Measurements from ENCODE around the gene ANKRD12. TPM values are rescaled to one million over a fixed set of nuclear protein-coding genes. Genes with fewer than 3 reads are reported as not detected.

The ANKRD12 gene
- total and polyA plus RNA-seq, 7 experiments from 2014 or later, result 48.7 to 274 (median 154) TPM

- peak overlapping the region; percentile 26 for H3K4me3 ChIP-seq (ENCODE audit: low read length)
- Mint-ChIP-seq H3K27me3 (no peaks in the 10 kb centered on the region), H3K36me3 (peaks cover 0 to 16% (median 0%) of the 10 kb centered on the region in 5 donors), H3K27ac (peak overlapping the region; percentile 88 to 99 (median 92)), H3K4me3 (peak overlapping the region in 9 of 10 donors; percentile 48 to 80 (median 71)), H3K4me1 (peaks cover 31 to 67% (median 60%) of the 10 kb centered on the region in 7 donors), H3K9me3 (peaks cover 0 to 4% (median 0%) of the 10 kb centered on the region in 11 donors)
- no peak for ATAC-seq
- no peaks in the 10 kb centered on the region for H3K27me3 ChIP-seq (ENCODE audit: control insufficient read depth in 2 of 2, insufficient read depth in 2 of 2, low read length in 2 of 2)
- POLR2A ChIA-PET, result interaction anchor here (0.7 to 8.3 kb wide), 6 partner anchors 8 to 43 kb away, joined by 3 to 78 read pairs (median 29); partner anchors contain the start of gene ANKRD12
- DNase-seq, result no peak
- CTCF ChIA-PET, result interaction anchor here (0.6 to 1.5 kb wide), 3 partner anchors 13 to 39 kb away, joined by 4 to 8 read pairs (median 5); no protein-coding TSS in a partner anchor
- no peaks in the 10 kb centered on the region for H3K36me3 ChIP-seq (ENCODE audit: control insufficient read depth in 2 of 3, insufficient read depth in 3 of 3, low read length in 3 of 3)
- peak overlapping the region; percentile 64 for H3K27ac ChIP-seq (ENCODE audit: low read depth, low read length)
- intact Hi-C loops (cut with micrococcal nuclease), result no loop called here
- no peaks in the 10 kb centered on the region for H3K9me3 ChIP-seq (ENCODE audit: control insufficient read depth in 2 of 3, low read length in 3 of 3)
- H3K4me1 ChIP-seq (ENCODE audit: control insufficient read depth in 2 of 2, insufficient read depth in 2 of 2, low read length in 2 of 2), result peaks cover 20 to 43% of the 10 kb centered on the region in 2 donors
These were observed 40.6 kb upstream of the ANKRD12 start for GRCh38 chr18:9096007-9096371.

GRCh38 chr18:9096685-9097084 lies 39.9 kb upstream of the ANKRD12 start:
- ChIA-PET POLR2A (interaction anchor here (1.1 to 8.3 kb wide), 4 partner anchors 9 to 42 kb away, joined by 3 to 78 read pairs (median 56); partner anchors contain the start of gene ANKRD12), CTCF (interaction anchor here (1.0 to 1.5 kb wide), 3 partner anchors 14 to 39 kb away, joined by 3 to 5 read pairs (median 5); no protein-coding TSS in a partner anchor)
- peak overlapping the region in 5 of 9 donors; percentile 39 to 54 (median 43) for H3K27ac Mint-ChIP-seq
- H3K9me3 ChIP-seq (ENCODE audit: control insufficient read depth in 2 of 3, low read length in 3 of 3), result no peaks in the 10 kb centered on the region
- H3K27me3 ChIP-seq (ENCODE audit: control insufficient read depth in 2 of 2, insufficient read depth in 2 of 2, low read length in 2 of 2), result no peaks in the 10 kb centered on the region
- ATAC-seq, result no peak
- no peak for DNase-seq
- no peak overlapping the region for H3K4me3 ChIP-seq (ENCODE audit: low read length)
- H3K36me3 Mint-ChIP-seq, result peaks cover 0 to 14% (median 0%) of the 10 kb centered on the region in 5 donors
- intact Hi-C loops (cut with micrococcal nuclease), result no loop called here
- no peak overlapping the region for H3K4me3 Mint-ChIP-seq
- peaks cover 23 to 41% of the 10 kb centered on the region in 2 donors for H3K4me1 ChIP-seq (ENCODE audit: control insufficient read depth in 2 of 2, insufficient read depth in 2 of 2, low read length in 2 of 2)
- H3K27me3 Mint-ChIP-seq, result no peaks in the 10 kb centered on the region
- H3K4me1 Mint-ChIP-seq, result peaks cover 30 to 64% (median 58%) of the 10 kb centered on the region in 7 donors
- peaks cover 0 to 3% (median 0%) of the 10 kb centered on the region in 11 donors for H3K9me3 Mint-ChIP-seq
- no peak overlapping the region for H3K27ac ChIP-seq (ENCODE audit: low read depth, low read length)
- no peaks in the 10 kb centered on the region for H3K36me3 ChIP-seq (ENCODE audit: control insufficient read depth in 2 of 3, insufficient read depth in 3 of 3, low read length in 3 of 3)

- Mint-ChIP-seq H3K9me3 (peaks cover 0 to 3% (median 0%) of the 10 kb centered on the region in 11 donors), H3K4me3 (peak overlapping the region in 2 of 10 donors; percentile 18 to 39), H3K27me3 (no peaks in the 10 kb centered on the region), H3K27ac (peak overlapping the region; percentile 4 to 88 (median 47)), H3K36me3 (peaks cover 0 to 14% (median 0%) of the 10 kb centered on the region in 5 donors), H3K4me1 (peaks cover 29 to 64% (median 60%) of the 10 kb centered on the region in 7 donors)
- DNase-seq (no peak), ATAC-seq (no peak)
- Histone ChIP-seq H3K27ac (ENCODE audit: low read depth, low read length) (no peak overlapping the region), H3K9me3 (ENCODE audit: control insufficient read depth in 2 of 3, low read length in 3 of 3) (no peaks in the 10 kb centered on the region), H3K4me1 (ENCODE audit: control insufficient read depth in 2 of 2, insufficient read depth in 2 of 2, low read length in 2 of 2) (peaks cover 27 to 36% of the 10 kb centered on the region in 2 donors), H3K27me3 (ENCODE audit: control insufficient read depth in 2 of 2, insufficient read depth in 2 of 2, low read length in 2 of 2) (no peaks in the 10 kb centered on the region), H3K36me3 (ENCODE audit: control insufficient read depth in 2 of 3, insufficient read depth in 3 of 3, low read length in 3 of 3) (no peaks in the 10 kb centered on the region), H3K4me3 (ENCODE audit: low read length) (no peak overlapping the region)
- intact Hi-C loops (cut with micrococcal nuclease), result no loop called here
- CTCF ChIA-PET, result interaction anchor here (1.0 to 1.3 kb wide), 2 partner anchors 23 to 38 kb away, joined by 3 to 5 read pairs; no protein-coding TSS in a partner anchor
- POLR2A ChIA-PET, result interaction anchor here (6.8 to 8.3 kb wide), 3 partner anchors 13 to 41 kb away, joined by 52 to 78 read pairs (median 61); partner anchors contain the start of gene ANKRD12
These were observed 39.2 kb upstream of the ANKRD12 start for GRCh38 chr18:9097349-9097748.

- Histone ChIP-seq H3K4me3 (ENCODE audit: low read length) (no peak overlapping the region), H3K36me3 (ENCODE audit: control insufficient read depth in 2 of 3, insufficient read depth in 3 of 3, low read length in 3 of 3) (no peaks in the 10 kb centered on the region), H3K27me3 (ENCODE audit: control insufficient read depth in 2 of 2, insufficient read depth in 2 of 2, low read length in 2 of 2) (no peaks in the 10 kb centered on the region), H3K9me3 (ENCODE audit: control insufficient read depth in 2 of 3, low read length in 3 of 3) (no peaks in the 10 kb centered on the region), H3K27ac (ENCODE audit: low read depth, low read length) (no peak overlapping the region), H3K4me1 (ENCODE audit: control insufficient read depth in 2 of 2, insufficient read depth in 2 of 2, low read length in 2 of 2) (peaks cover 25 to 31% of the 10 kb centered on the region in 2 donors)
- intact Hi-C loops (cut with micrococcal nuclease), result loop anchor here (1.0 to 10.0 kb wide), 4 partner anchors 9 to 514 kb away; partner anchors contain the start of genes PPP4R1 (in 1 of the 2) and RAB12 (in 1 of the 2)
- ATAC-seq, result no peak
- H3K27ac Mint-ChIP-seq, result peak overlapping the region; percentile 21 to 95 (median 75)
- peak overlapping the region in 8 of 10 donors; percentile 5 to 66 (median 36) for H3K4me3 Mint-ChIP-seq
- DNase-seq, result no peak
- CTCF ChIA-PET, result interaction anchor here (1.0 to 1.4 kb wide), 2 partner anchors 18 to 27 kb away, joined by 3 to 4 read pairs; no protein-coding TSS in a partner anchor
- peaks cover 0 to 24% (median 5%) of the 10 kb centered on the region in 5 donors for H3K36me3 Mint-ChIP-seq
- peaks cover 31 to 56% (median 53%) of the 10 kb centered on the region in 7 donors for H3K4me1 Mint-ChIP-seq
- POLR2A ChIA-PET, result interaction anchor here (1.0 to 8.5 kb wide), 7 partner anchors 10 to 38 kb away, joined by 4 to 228 read pairs (median 51); partner anchors contain the start of gene ANKRD12
- H3K9me3 Mint-ChIP-seq, result no peaks in the 10 kb centered on the region
- H3K27me3 Mint-ChIP-seq, result no peaks in the 10 kb centered on the region
These were observed 35.8 kb upstream of the ANKRD12 start for GRCh38 chr18:9100796-9101195.

GRCh38 chr18:9101730-9102507 lies 34.7 kb upstream of the ANKRD12 start:
- ChIA-PET CTCF (interaction anchor here (1.0 to 2.7 kb wide), 5 partner anchors 12 to 87 kb away, joined by 3 to 20 read pairs (median 13); partner anchors contain the start of gene ANKRD12), POLR2A (interaction anchor here (0.8 to 8.5 kb wide), 14 partner anchors 8 to 232 kb away, joined by 3 to 228 read pairs (median 18); partner anchors contain the start of genes ANKRD12 and TWSG1)
- Histone ChIP-seq H3K27me3 (ENCODE audit: control insufficient read depth in 2 of 2, insufficient read depth in 2 of 2, low read length in 2 of 2) (no peaks in the 10 kb centered on the region), H3K27ac (ENCODE audit: low read depth, low read length) (peak overlapping the region; percentile 82), H3K4me3 (ENCODE audit: low read length) (peak overlapping the region; percentile 81), H3K9me3 (ENCODE audit: control insufficient read depth in 2 of 3, low read length in 3 of 3) (no peaks in the 10 kb centered on the region), H3K4me1 (ENCODE audit: control insufficient read depth in 2 of 2, insufficient read depth in 2 of 2, low read length in 2 of 2) (peaks cover 32 to 39% of the 10 kb centered on the region in 2 donors), H3K36me3 (ENCODE audit: control insufficient read depth in 2 of 3, insufficient read depth in 3 of 3, low read length in 3 of 3) (no peaks in the 10 kb centered on the region)
- peaks cover 0 to 27% (median 5%) of the 10 kb centered on the region in 5 donors for H3K36me3 Mint-ChIP-seq
- no peaks in the 10 kb centered on the region for H3K9me3 Mint-ChIP-seq
- peak in 7 of 9 donors; percentile 56 to 81 (median 71) for DNase-seq
- peak overlapping the region; percentile 86 to 98 (median 95) for H3K27ac Mint-ChIP-seq
- no peaks in the 10 kb centered on the region for H3K27me3 Mint-ChIP-seq
- intact Hi-C loops (cut with micrococcal nuclease), result loop anchor here (1.0 to 10.0 kb wide), 14 partner anchors 8 to 811 kb away; partner anchors contain the start of genes ANKRD12 (in 2 of the 2), RALBP1 (in 2 of the 2), TWSG1 (in 2 of the 2) and MTCL1 (in 1 of the 2)
- peak overlapping the region; percentile 79 to 98 (median 96) for H3K4me3 Mint-ChIP-seq
- ATAC-seq, result peak; percentile 38
- H3K4me1 Mint-ChIP-seq, result peaks cover 38 to 60% (median 56%) of the 10 kb centered on the region in 7 donors

Data from naive thymus-derived CD4-positive, alpha-beta T cell (primary cell).